ENCODE data around the gene PLA2G4D.
"Not testable (repeated sequence)": the region's sequence is repeated elsewhere in the genome, so short reads cannot be mapped to it uniquely, and the experiment has no call there.

The PLA2G4D gene

GRCh38 chr15:42121682-42122081, 27.3 kb upstream of the PLA2G4D start:
- no peak for DNase-seq

- no peak for DNase-seq
Measured at GRCh38 chr15:42121021-42121420, 26.7 kb upstream of the PLA2G4D start.

- no peak for DNase-seq
Measured at GRCh38 chr15:42120285-42120684, 25.9 kb upstream of the PLA2G4D start.

- peak; percentile 11 for DNase-seq
Measured at GRCh38 chr15:42119446-42119760, 25.0 kb upstream of the PLA2G4D start.

GRCh38 chr15:42118650-42119445, 24.5 kb upstream of the PLA2G4D start:
- DNase-seq, result peak; percentile 7

GRCh38 chr15:42111924-42112323, 17.6 kb upstream of the PLA2G4D start:
- no peak for DNase-seq

GRCh38 chr15:42110367-42110766, 16.0 kb upstream of the PLA2G4D start:
- DNase-seq, result no peak

- DNase-seq, result no peak
Measured at GRCh38 chr15:42108806-42109205, 14.4 kb upstream of the PLA2G4D start.

- no peak for DNase-seq
Measured at GRCh38 chr15:42108189-42108588, 13.8 kb upstream of the PLA2G4D start.

GRCh38 chr15:42107473-42107872, 13.1 kb upstream of the PLA2G4D start:
- no peak for DNase-seq

- DNase-seq, result no peak
Measured at GRCh38 chr15:42106288-42106687, 11.9 kb upstream of the PLA2G4D start.

GRCh38 chr15:42104095-42104891, 9.9 kb upstream of the PLA2G4D start:
- no peak for DNase-seq

- no peak for DNase-seq
Measured at GRCh38 chr15:42102646-42103235, 8.4 kb upstream of the PLA2G4D start.

GRCh38 chr15:42101861-42102260, 7.5 kb upstream of the PLA2G4D start:
- DNase-seq, result no peak

- DNase-seq, result no peak
Measured at GRCh38 chr15:42100021-42100800, 5.8 kb upstream of the PLA2G4D start.

- DNase-seq, result no peak
Measured at GRCh38 chr15:42097018-42097417, 2.7 kb upstream of the PLA2G4D start.

GRCh38 chr15:42093966-42094365, 396 bp downstream of the PLA2G4D start:
- no peak for DNase-seq

GRCh38 chr15:42092398-42093318, 1.7 kb downstream of the PLA2G4D start:
- DNase-seq, result no peak

GRCh38 chr15:42091753-42092397, 2.5 kb downstream of the PLA2G4D start:
- not testable (repeated sequence) for DNase-seq

GRCh38 chr15:42090781-42091180, 3.6 kb downstream of the PLA2G4D start:
- no peak for DNase-seq

GRCh38 chr15:42090370-42090769, 4.0 kb downstream of the PLA2G4D start:
- DNase-seq, result no peak
